Esophagus muscularis mucosa (tissue), 4 donors: ENCODE measurements around the gene TGIF2. TPM values are rescaled to one million over a fixed set of nuclear protein-coding genes. Genes with fewer than 3 reads are reported as not detected.

Source experiments
- DNase-seq: peaks from one replicate; pipeline ENCODE4 v3.0.0-alpha.2; 2017; ENCODE audit errors: extremely low spot score
- H3K27ac ChIP-seq, 4 donors: fragments of 200-600 bp; sonication (generic); replicated peaks in 1 of 4; 1 replicate in 3 of 4; 2 replicates in 1 of 4; pipeline ENCODE4 v1.5.1; 2016 to 2019; ENCODE audit warnings: mild to moderate bottlenecking in 1 of 4
- H3K27me3 ChIP-seq, 4 donors: fragments of 200-600 bp; sonication (generic); one replicate each; pipeline versions ENCODE4 v1.5.1 to v1.6.0; 2016 to 2019
- H3K36me3 ChIP-seq, 4 donors: fragments of 200-600 bp; sonication (generic); one replicate each; pipeline ENCODE4 v1.5.1; 2016 to 2019
- H3K4me1 ChIP-seq, 4 donors: fragments of 200-600 bp; sonication (generic); one replicate each; pipeline ENCODE4 v1.5.1; 2016 to 2019
- H3K4me3 ChIP-seq, 4 donors: fragments of 200-600 bp; sonication (generic); 1 replicate in 2 of 4; 2 replicates in 2 of 4; pipeline ENCODE4 v1.5.1; 2016 to 2019; ENCODE audit warnings: mild to moderate bottlenecking in 4 of 4, moderate library complexity in 1 of 4
- H3K9me3 ChIP-seq, 4 donors: fragments of 200-600 bp; sonication (generic); 1 replicate in 3 of 4; 2 replicates in 1 of 4; pipeline ENCODE4 v1.5.1; 2016 to 2019
- EP300 ChIP-seq: sonication (generic); formaldehyde crosslinking; IDR thresholded peaks from one replicate; pipeline ENCODE4 v1.6.1; 2017; ENCODE audit warnings: antibody characterized with exemption
- POLR2A ChIP-seq: fragments of 450-650 bp; IDR thresholded peaks from one replicate; pipeline ENCODE4 v1.6.1; 2017; ENCODE audit warnings: antibody characterized with exemption, moderate library complexity, mild to moderate bottlenecking, low read depth
- POLR2AphosphoS5 ChIP-seq, 2 donors: sonication (generic); formaldehyde crosslinking; IDR thresholded peaks; one replicate each; pipeline ENCODE4 v1.6.1; 2017; ENCODE audit warnings: antibody characterized with exemption in 2 of 2
- WGBS: methylation state at CpG from one replicate; pipeline ENCODE4 v1.1.5; 2018; 5-methylcytosine and 5-hydroxymethylcytosine counted together
- intact Hi-C: fragments of 100-400 bp; cut with DNase I; formaldehyde crosslinking; loops from one replicate; pipeline ENCODE4 v1.15.1; 2023
- total RNA-seq, 4 donors: library from RNA; depleted of rRNA; stranded (reverse); fragments of >200 nt; gene quantifications; one replicate each; pipeline versions ENCODE4 v1.1.0 to v1.2.1, GENCODE V29; 2016
- TF ChIP-seq, protein P1 (sequence below), 3 experiments: fragments of 200-600 bp in 2 of 3; fragments of 450-650 bp in 1 of 3; sonication (generic) in 2 of 3; IDR thresholded peaks; one replicate each; pipeline ENCODE4 v1.5.1; 2017 to 2019; ENCODE audit warnings: antibody characterized with exemption in 3 of 3, mild to moderate bottlenecking in 2 of 3, moderate library complexity in 1 of 3

The TGIF2 gene
- total RNA-seq, 4 donors from 2014 or later, result 5.8 to 18.5 (median 10.6) TPM

DNA sequence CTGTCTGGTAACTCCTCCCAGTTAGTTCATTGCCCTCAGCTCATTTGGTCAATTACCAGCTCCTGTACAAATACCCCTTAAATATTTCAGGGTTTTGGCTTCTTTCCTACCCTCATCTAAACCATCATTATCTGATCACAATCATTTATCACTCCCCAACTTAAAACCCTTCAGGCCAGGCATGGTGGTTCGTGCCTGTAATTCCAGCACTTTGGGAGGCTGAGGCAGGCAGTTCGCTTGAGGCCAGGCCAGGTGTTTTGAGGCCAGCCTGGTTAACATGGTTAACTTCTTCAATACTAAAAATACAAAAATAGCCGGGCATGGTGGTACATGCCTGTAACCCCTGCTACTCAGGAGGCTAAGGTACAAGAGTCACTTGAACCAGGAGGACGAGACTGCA, 9.4 kb downstream of the TGIF2 start:
- H3K36me3 ChIP-seq, result peaks cover 12 to 65% (median 49%) of the 10 kb centered on the region in 4 donors
- TF ChIP-seq, protein P1, sequence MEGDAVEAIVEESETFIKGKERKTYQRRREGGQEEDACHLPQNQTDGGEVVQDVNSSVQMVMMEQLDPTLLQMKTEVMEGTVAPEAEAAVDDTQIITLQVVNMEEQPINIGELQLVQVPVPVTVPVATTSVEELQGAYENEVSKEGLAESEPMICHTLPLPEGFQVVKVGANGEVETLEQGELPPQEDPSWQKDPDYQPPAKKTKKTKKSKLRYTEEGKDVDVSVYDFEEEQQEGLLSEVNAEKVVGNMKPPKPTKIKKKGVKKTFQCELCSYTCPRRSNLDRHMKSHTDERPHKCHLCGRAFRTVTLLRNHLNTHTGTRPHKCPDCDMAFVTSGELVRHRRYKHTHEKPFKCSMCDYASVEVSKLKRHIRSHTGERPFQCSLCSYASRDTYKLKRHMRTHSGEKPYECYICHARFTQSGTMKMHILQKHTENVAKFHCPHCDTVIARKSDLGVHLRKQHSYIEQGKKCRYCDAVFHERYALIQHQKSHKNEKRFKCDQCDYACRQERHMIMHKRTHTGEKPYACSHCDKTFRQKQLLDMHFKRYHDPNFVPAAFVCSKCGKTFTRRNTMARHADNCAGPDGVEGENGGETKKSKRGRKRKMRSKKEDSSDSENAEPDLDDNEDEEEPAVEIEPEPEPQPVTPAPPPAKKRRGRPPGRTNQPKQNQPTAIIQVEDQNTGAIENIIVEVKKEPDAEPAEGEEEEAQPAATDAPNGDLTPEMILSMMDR (IDR thresholded peaks at IDR 0.05), result no peak
- no peak for TF ChIP-seq POLR2AphosphoS5 (IDR thresholded peaks at IDR 0.05)
- TF ChIP-seq POLR2A, result no peak
- TF ChIP-seq EP300, result no peak
- no peaks in the 10 kb centered on the region for H3K27me3 ChIP-seq
- H3K9me3 ChIP-seq, result no peaks in the 10 kb centered on the region
- no peak for DNase-seq
- H3K4me1 ChIP-seq, result peaks cover 0 to 6% (median 0%) of the 10 kb centered on the region in 4 donors
- H3K27ac ChIP-seq, result no peak overlapping the region
- 94% methylated on average over 4 of the region's 4 CpGs for WGBS
- intact Hi-C loops, result no loop called here
- H3K4me3 ChIP-seq, result no peak overlapping the region

DNA sequence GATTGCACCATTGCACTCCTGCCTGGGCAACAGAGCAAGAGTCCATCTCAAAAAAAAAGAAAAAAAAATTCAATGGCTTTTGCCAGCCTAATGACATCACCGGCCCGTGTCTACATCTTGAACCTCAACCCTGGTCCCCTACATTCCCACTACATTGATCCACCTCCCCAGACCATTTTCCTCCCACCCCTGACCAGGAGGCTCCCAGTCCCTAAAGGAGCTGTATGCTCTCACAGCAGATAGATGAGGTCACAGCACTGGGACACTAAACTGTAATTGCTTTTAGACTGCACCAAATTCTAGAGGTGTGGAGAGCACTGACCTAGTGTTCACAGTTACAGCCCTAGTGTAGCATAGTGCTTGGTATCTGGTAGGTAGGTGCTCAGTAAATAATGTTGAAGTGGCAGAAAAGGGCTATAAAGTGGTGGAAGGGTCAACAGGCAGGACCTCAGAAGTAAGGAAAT, 10.7 kb downstream of the TGIF2 start:
- no peaks in the 10 kb centered on the region for H3K27me3 ChIP-seq
- TF ChIP-seq, protein P1 (IDR thresholded peaks at IDR 0.05), result no peak
- TF ChIP-seq POLR2AphosphoS5 (IDR thresholded peaks at IDR 0.05) (no peak), EP300 (no peak), POLR2A (no peak)
- H3K4me3 ChIP-seq, result no peak overlapping the region
- 89% methylated on average over 2 of the region's 2 CpGs for WGBS
- peaks cover 0 to 6% (median 0%) of the 10 kb centered on the region in 4 donors for H3K4me1 ChIP-seq
- H3K9me3 ChIP-seq, result no peaks in the 10 kb centered on the region
- intact Hi-C loops, result no loop called here
- H3K27ac ChIP-seq, result no peak overlapping the region
- no peak for DNase-seq
- peaks cover 12 to 59% (median 47%) of the 10 kb centered on the region in 4 donors for H3K36me3 ChIP-seq

DNA sequence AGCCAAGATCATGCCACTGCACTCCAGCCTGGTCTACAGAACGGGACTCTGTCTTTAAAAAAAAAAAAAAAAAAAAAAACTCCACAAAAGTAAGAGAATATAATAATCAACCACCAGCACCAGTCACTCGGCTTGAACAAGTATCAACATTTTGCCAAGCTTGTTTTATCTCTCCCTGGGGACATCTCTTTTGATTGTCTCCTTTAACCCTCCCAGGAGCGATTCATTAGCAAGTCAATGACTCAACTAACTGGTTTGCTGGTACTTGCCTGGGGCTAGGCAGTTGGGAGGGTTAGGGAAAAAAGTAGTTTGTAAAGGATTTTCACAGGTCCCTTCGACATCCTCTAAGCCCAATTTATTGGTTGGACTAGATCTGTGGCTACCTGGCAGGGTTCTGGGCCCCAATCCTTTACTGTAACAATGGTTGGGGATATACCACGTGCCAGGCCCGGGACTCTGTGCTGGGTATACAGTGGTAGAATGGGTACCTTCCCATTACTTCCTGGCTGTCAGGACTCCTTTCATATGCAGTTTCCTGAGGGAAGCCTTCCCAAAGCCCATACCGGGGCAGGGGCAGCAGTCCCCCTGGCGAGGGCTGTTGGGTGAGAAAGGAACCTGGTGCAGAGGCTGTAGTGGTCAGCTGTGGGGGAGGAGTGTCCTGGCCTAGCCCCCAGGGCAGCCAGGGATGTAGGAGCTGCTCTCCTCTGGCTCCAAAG, 12.2 kb downstream of the TGIF2 start:
- no peak for DNase-seq
- intact Hi-C loops, result no loop called here
- no peaks in the 10 kb centered on the region for H3K9me3 ChIP-seq
- no peaks in the 10 kb centered on the region for H3K4me1 ChIP-seq
- H3K27me3 ChIP-seq, result no peaks in the 10 kb centered on the region
- TF ChIP-seq POLR2AphosphoS5 (IDR thresholded peaks at IDR 0.05), result no peak
- H3K4me3 ChIP-seq, result no peak overlapping the region
- WGBS, result 75% methylated on average over 8 of the region's 8 CpGs
- H3K27ac ChIP-seq, result no peak overlapping the region
- peaks cover 0 to 53% (median 34%) of the 10 kb centered on the region in 4 donors for H3K36me3 ChIP-seq

DNA sequence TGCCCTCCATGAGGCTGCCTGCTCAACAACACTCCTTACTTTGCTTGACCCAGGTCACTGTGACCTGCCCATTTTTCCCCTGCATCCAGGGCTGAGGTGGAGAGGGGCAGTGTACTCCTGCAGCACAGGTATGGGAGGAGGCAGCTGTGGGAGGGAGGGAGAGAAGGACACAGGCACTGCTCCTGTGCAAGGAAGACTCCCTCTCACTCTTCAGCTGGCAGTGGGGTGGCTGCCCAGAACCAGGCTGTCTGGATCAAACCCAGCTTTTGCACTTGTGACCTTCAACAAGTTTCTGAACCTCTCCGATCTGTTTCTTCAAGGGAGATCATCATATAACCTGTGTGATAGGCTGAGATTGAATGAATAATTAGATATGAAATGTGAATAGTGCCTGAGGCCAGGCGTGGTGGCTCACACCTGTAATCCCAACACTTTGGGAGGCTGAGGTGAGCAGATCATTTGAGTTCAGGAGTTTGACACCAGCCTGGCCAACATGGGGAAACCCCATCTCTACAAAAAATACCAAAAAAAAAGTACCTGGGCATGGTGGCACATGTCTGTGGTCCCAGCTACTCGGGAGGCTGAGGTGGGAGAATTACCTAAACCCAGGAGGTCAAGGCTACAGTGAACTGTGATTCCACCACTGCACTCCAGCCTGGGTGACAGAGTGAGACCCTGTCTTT, 14.1 kb downstream of the TGIF2 start:
- Histone ChIP-seq H3K27me3 (no peaks in the 10 kb centered on the region), H3K9me3 (no peaks in the 10 kb centered on the region), H3K4me1 (peaks cover 0 to 7% (median 0%) of the 10 kb centered on the region in 4 donors), H3K27ac (no peak overlapping the region), H3K36me3 (peaks cover 0 to 47% (median 30%) of the 10 kb centered on the region in 4 donors), H3K4me3 (no peak overlapping the region)
- TF ChIP-seq EP300, result no peak
- no peak for TF ChIP-seq POLR2AphosphoS5 (IDR thresholded peaks at IDR 0.05)
- TF ChIP-seq, protein P1 (IDR thresholded peaks at IDR 0.05), result no peak
- TF ChIP-seq POLR2A, result no peak
- intact Hi-C loops, result no loop called here
- WGBS, result 83% methylated on average over 3 of the region's 3 CpGs
- no peak for DNase-seq

DNA sequence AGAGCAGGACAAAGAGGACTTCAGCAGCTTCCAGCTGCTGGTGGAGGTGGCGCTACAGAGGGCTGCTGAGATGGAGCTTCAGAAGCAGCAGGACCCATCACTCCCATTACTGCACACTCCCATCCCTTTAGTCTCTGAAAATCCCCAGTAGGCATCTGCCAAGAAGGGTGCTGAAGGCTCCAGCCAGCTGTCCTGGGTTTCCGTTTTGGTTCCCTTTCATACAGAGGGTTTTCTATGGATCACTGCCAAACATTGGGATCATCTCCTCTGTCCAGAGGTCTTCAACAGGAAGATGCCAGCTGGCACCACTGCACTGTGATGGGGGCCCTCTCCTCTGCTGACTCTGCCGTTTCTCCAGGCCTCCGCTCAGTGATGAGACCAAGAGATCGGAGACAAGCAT, 17.9 kb downstream of the TGIF2 start:
- intact Hi-C loops, result loop anchor here (5.0 kb wide), 1 partner anchor 34 kb away; no protein-coding TSS in a partner anchor
- no peak for DNase-seq

More for the DNA sequence above, 17.9 kb downstream of the TGIF2 start:
- TF ChIP-seq EP300 (no peak), POLR2AphosphoS5 (IDR thresholded peaks at IDR 0.05) (no peak), POLR2A (no peak)
- TF ChIP-seq, protein P1 (IDR thresholded peaks at IDR 0.05), result no peak
- H3K27me3 ChIP-seq, result no peaks in the 10 kb centered on the region
- WGBS, result 71% methylated on average over 1 of the region's 5 CpGs
- peaks cover 0 to 8% (median 0%) of the 10 kb centered on the region in 4 donors for H3K4me1 ChIP-seq
- H3K4me3 ChIP-seq, result no peak overlapping the region
- peaks cover 0 to 45% (median 16%) of the 10 kb centered on the region in 4 donors for H3K36me3 ChIP-seq
- no peaks in the 10 kb centered on the region for H3K9me3 ChIP-seq
- H3K27ac ChIP-seq, result no peak overlapping the region
